RWPE2 (cell line): ENCODE measurements around the gene LAMC3.

Experiments
- ATAC-seq: fragments of 200-7000 bp; cut with Tn5 transposase; 3 replicates; pipeline ENCODE4 v1.9.1; 2021; ENCODE audit warnings: low read depth
- DNase-seq: peaks from one replicate; pipeline ENCODE4 v3.0.0-alpha.2; 2020; ENCODE audit warnings: low spot score
- H3K27ac ChIP-seq: fragments of 450-650 bp; 2 replicates; pipeline ENCODE4 v1.5.1; 2017; ENCODE audit warnings: mild to moderate bottlenecking; ENCODE audit not compliant: poor library complexity, severe bottlenecking
- H3K27me3 ChIP-seq: fragments of 250-450 bp; sonication (Bioruptor Pico); 2 replicates; pipeline ENCODE4 v1.5.1; 2021; ENCODE audit warnings: mild to moderate bottlenecking, moderate library complexity; ENCODE audit not compliant: insufficient read depth, poor library complexity, severe bottlenecking
- H3K36me3 ChIP-seq: fragments of 250-450 bp; sonication (Bioruptor Pico); 2 replicates; pipeline ENCODE4 v1.5.1; 2020; ENCODE audit warnings: low read depth, mild to moderate bottlenecking, moderate library complexity
- H3K4me1 ChIP-seq: fragments of 250-450 bp; sonication (Bioruptor Pico); 2 replicates; pipeline ENCODE4 v1.5.1; 2021; ENCODE audit warnings: mild to moderate bottlenecking, moderate library complexity; ENCODE audit not compliant: insufficient read depth, poor library complexity, severe bottlenecking
- H3K4me3 ChIP-seq: fragments of 250-450 bp; sonication (Bioruptor Pico); 2 replicates; pipeline ENCODE4 v1.5.1; 2021; ENCODE audit warnings: mild to moderate bottlenecking, moderate library complexity; ENCODE audit not compliant: severe bottlenecking
- H3K9me3 ChIP-seq: fragments of 250-450 bp; sonication (Bioruptor Pico); 2 replicates; pipeline ENCODE4 v1.5.1; 2021; ENCODE audit warnings: mild to moderate bottlenecking, moderate library complexity; ENCODE audit not compliant: severe bottlenecking
- CTCF ChIP-seq: fragments of 450-650 bp; IDR thresholded peaks from one replicate; pipeline ENCODE4 v1.5.1; 2017; ENCODE audit warnings: mild to moderate bottlenecking, moderate library complexity; ENCODE audit not compliant: poor library complexity, severe bottlenecking

LAMC3 gene

GRCh38 chr9:130979591-130980385 is 29.2 kb upstream of the LAMC3 start:
- Histone ChIP-seq H3K27ac (no peak overlapping the region), H3K36me3 (no peaks in the 10 kb centered on the region), H3K4me3 (no peak overlapping the region), H3K4me1 (no peaks in the 10 kb centered on the region), H3K27me3 (no peaks in the 10 kb centered on the region), H3K9me3 (peaks cover 7% of the 10 kb centered on the region)
- no peak for TF ChIP-seq CTCF
- ATAC-seq: no peak
- DNase-seq: no peak

GRCh38 chr9:130980526-130980925 is 28.4 kb upstream of the LAMC3 start:
- DNase-seq: no peak

GRCh38 chr9:130981002-130981755 is 27.8 kb upstream of the LAMC3 start:
- DNase-seq: no peak

More at GRCh38 chr9:130980526-130980925, 28.4 kb upstream of the LAMC3 start:
- peaks cover 7% of the 10 kb centered on the region for H3K9me3 ChIP-seq
- ATAC-seq: no peak
- no peaks in the 10 kb centered on the region for H3K36me3 ChIP-seq
- no peak overlapping the region for H3K27ac ChIP-seq
- no peak for TF ChIP-seq CTCF
- no peaks in the 10 kb centered on the region for H3K27me3 ChIP-seq
- H3K4me3 ChIP-seq: no peak overlapping the region
- H3K4me1 ChIP-seq: no peaks in the 10 kb centered on the region

GRCh38 chr9:130981756-130982137 is 27.2 kb upstream of the LAMC3 start:
- no peaks in the 10 kb centered on the region for H3K27me3 ChIP-seq
- H3K4me3 ChIP-seq: no peak overlapping the region
- no peak for DNase-seq
- ATAC-seq: no peak
- H3K36me3 ChIP-seq: no peaks in the 10 kb centered on the region
- H3K9me3 ChIP-seq: peaks cover 7% of the 10 kb centered on the region
- no peak overlapping the region for H3K27ac ChIP-seq
- H3K4me1 ChIP-seq: no peaks in the 10 kb centered on the region
- no peak for TF ChIP-seq CTCF

More at GRCh38 chr9:130981002-130981755, 27.8 kb upstream of the LAMC3 start:
- no peak overlapping the region for H3K27ac ChIP-seq
- TF ChIP-seq CTCF: no peak
- H3K4me1 ChIP-seq: no peaks in the 10 kb centered on the region
- H3K4me3 ChIP-seq: no peak overlapping the region
- peaks cover 7% of the 10 kb centered on the region for H3K9me3 ChIP-seq
- no peak for ATAC-seq
- H3K27me3 ChIP-seq: no peaks in the 10 kb centered on the region
- H3K36me3 ChIP-seq: no peaks in the 10 kb centered on the region
